A549 (cell line): ENCODE measurements around the gene FIBP. TPM values are rescaled to one million over a fixed set of nuclear protein-coding genes. Genes with fewer than 3 reads are reported as not detected.

Experiments
- ATAC-seq, 2 experiments: fragments of 200-7000 bp in 1 of 2; fragments of >200 bp in 1 of 2; cut with Nextera tagmentation in 1 of 2; cut with Tn5 transposase in 1 of 2; 3 replicates each; pipeline versions ENCODE4 v1.8.0 to v1.9.1; 2018 to 2020; ENCODE audit warnings: mild to moderate bottlenecking in 1 of 2, moderate library complexity in 1 of 2
- CTCF ChIA-PET: fragments of 300-600 bp; sonication (Branson Sonifier 250); formaldehyde crosslinking; extraction: SDS; loops from one replicate; lab custom pipeline; 2021; ENCODE audit warnings: antibody characterized with exemption, inconsistent platforms; lab: Yijun Ruan, JAX
- POLR2A ChIA-PET: fragments of 350-600 bp; formaldehyde crosslinking; extraction: SDS; loops from one replicate; lab custom pipeline; 2021; ENCODE audit warnings: antibody characterized with exemption, inconsistent platforms; lab: Yijun Ruan, JAX
- DNase-seq, 2 experiments: peaks; one replicate each; pipeline versions ENCODE4 v3.0.0 to v3.0.0-alpha.2; 2011 to 2016; ENCODE audit warnings: low read depth in 1 of 2, low spot score in 1 of 2
- FAIRE-seq: peaks from 2 replicates; lab custom pipeline; 2011; peaks lifted over from hg19 to GRCh38; lab: Jason Lieb, UNC
- H3K27ac ChIP-seq, 2 experiments: fragments of >200 bp; sonication (Bioruptor Twin); formaldehyde crosslinking; 3 replicates each; pipeline ENCODE4 v1.5.1; 2016 to 2017
- H3K4me1 ChIP-seq: fragments of >200 bp; sonication (Bioruptor Twin); formaldehyde crosslinking; 3 replicates; pipeline ENCODE4 v1.6.1; 2016
- H3K4me2 ChIP-seq: fragments of >200 bp; sonication (Bioruptor Twin); formaldehyde crosslinking; 3 replicates; pipeline ENCODE4 v1.6.1; 2016
- H3K4me3 ChIP-seq: fragments of >200 bp; sonication (Bioruptor Twin); formaldehyde crosslinking; 3 replicates; pipeline ENCODE4 v1.5.1; 2016
- H3K9me3 ChIP-seq: fragments of >200 bp; sonication (Bioruptor Twin); formaldehyde crosslinking; 3 replicates; pipeline ENCODE4 v1.6.1; 2016
- CBX2 ChIP-seq: fragments of 200-600 bp; sonication (generic); IDR thresholded peaks from 2 replicates; pipeline ENCODE4 v1.6.1; 2016; ENCODE audit warnings: low read depth, mild to moderate bottlenecking, borderline replicate concordance
- CBX8 ChIP-seq: fragments of 200-600 bp; sonication (generic); IDR thresholded peaks from 2 replicates; pipeline ENCODE4 v1.6.1; 2016
- E2F6 ChIP-seq: IDR thresholded peaks from 2 replicates; pipeline ENCODE4 v1.6.1; 2012; ENCODE audit warnings: low read depth, borderline replicate concordance
- EP300 ChIP-seq, 2 experiments: fragments of >200 bp; sonication (Bioruptor Twin); formaldehyde crosslinking; IDR thresholded peaks; 2 replicates in 1 of 2; 3 replicates in 1 of 2; pipeline ENCODE4 v1.6.1; 2016 to 2017
- FOSB ChIP-seq: fragments of 250-450 bp; sonication (Bioruptor Pico); IDR thresholded peaks from 2 replicates; pipeline ENCODE4 v1.5.0; 2020; ENCODE audit warnings: mild to moderate bottlenecking, moderate library complexity
- HES2 ChIP-seq: fragments of >200 bp; sonication (Bioruptor Twin); formaldehyde crosslinking; IDR thresholded peaks from 2 replicates; pipeline ENCODE4 v1.6.1; 2016
- HEYL ChIP-seq: fragments of 250-450 bp; sonication (Bioruptor Pico); IDR thresholded peaks from 2 replicates; pipeline ENCODE4 v1.8.0; 2021; ENCODE audit warnings: mild to moderate bottlenecking, moderate library complexity
- HOXA7 ChIP-seq: fragments of 250-450 bp; sonication (Bioruptor Pico); IDR thresholded peaks from 2 replicates; pipeline ENCODE4 v1.5.0; 2020; ENCODE audit warnings: mild to moderate bottlenecking, moderate library complexity
- HOXB5 ChIP-seq: fragments of 250-450 bp; sonication (Bioruptor Pico); IDR thresholded peaks from 2 replicates; pipeline ENCODE4 v1.5.0; 2020; ENCODE audit warnings: mild to moderate bottlenecking, moderate library complexity
- JUNB ChIP-seq: fragments of >200 bp; sonication (Bioruptor Twin); formaldehyde crosslinking; IDR thresholded peaks from 2 replicates; pipeline ENCODE4 v1.6.1; 2016
- KDM1A ChIP-seq: fragments of 200-600 bp; sonication (generic); IDR thresholded peaks from 2 replicates; pipeline ENCODE4 v1.6.1; 2016; ENCODE audit warnings: low read depth, mild to moderate bottlenecking
- MAFK ChIP-seq: fragments of 450-650 bp; IDR thresholded peaks from 2 replicates; pipeline ENCODE4 v1.6.1; 2014; ENCODE audit not compliant: partially characterized antibody
- MAZ ChIP-seq: fragments of 150-350 bp; IDR thresholded peaks from 2 replicates; pipeline ENCODE4 v1.6.1; 2014; ENCODE audit warnings: antibody characterized with exemption, low read depth, low read length, borderline replicate concordance
- NFE2L2 ChIP-seq: fragments of 150-350 bp; conservative IDR thresholded peaks from 2 replicates; pipeline ENCODE4 v1.6.1; 2014; ENCODE audit warnings: low read length
- NR3C1 ChIP-seq: fragments of >200 bp; sonication (Bioruptor Twin); formaldehyde crosslinking; IDR thresholded peaks from 3 replicates; pipeline ENCODE4 v1.6.1; 2017
- PHF8 ChIP-seq: fragments of 200-600 bp; sonication (generic); IDR thresholded peaks from 2 replicates; pipeline ENCODE4 v1.6.1; 2016; ENCODE audit warnings: low read depth, mild to moderate bottlenecking, antibody characterized with exemption, moderate library complexity, borderline replicate concordance
- POLR2A ChIP-seq: IDR thresholded peaks from 2 replicates; pipeline ENCODE4 v1.6.1; 2012; ENCODE audit warnings: mild to moderate bottlenecking, low read length
- POLR2AphosphoS2 ChIP-seq: conservative IDR thresholded peaks from 2 replicates; pipeline ENCODE4 v1.6.1; 2012; ENCODE audit warnings: low read length, improper control_type of control experiment, inconsistent platforms
- RAD21 ChIP-seq, 2 experiments: fragments of >200 bp in 1 of 2; sonication (Bioruptor Twin) in 1 of 2; formaldehyde crosslinking in 1 of 2; IDR thresholded peaks in 1 of 2; conservative IDR thresholded peaks in 1 of 2; 2 replicates in 1 of 2; 3 replicates in 1 of 2; pipeline ENCODE4 v1.6.1; 2012 to 2018; ENCODE audit warnings: inconsistent platforms in 1 of 2
- RARB ChIP-seq: fragments of 250-450 bp; sonication (Bioruptor Pico); IDR thresholded peaks from 2 replicates; pipeline ENCODE4 v1.8.0; 2021; ENCODE audit warnings: mild to moderate bottlenecking, moderate library complexity
- RCOR1 ChIP-seq: fragments of 150-350 bp; IDR thresholded peaks from 2 replicates; pipeline ENCODE4 v1.6.1; 2014; ENCODE audit warnings: antibody characterized with exemption, low read length, low read depth
- SREBF2 ChIP-seq: fragments of 450-650 bp; IDR thresholded peaks from 2 replicates; pipeline ENCODE4 v1.6.1; 2014; ENCODE audit warnings: mild to moderate bottlenecking, moderate library complexity
- TFCP2L1 ChIP-seq: fragments of 250-450 bp; sonication (Bioruptor Pico); IDR thresholded peaks from 2 replicates; pipeline ENCODE4 v1.5.0; 2021; ENCODE audit warnings: mild to moderate bottlenecking
- TP53 ChIP-seq: fragments of 250-450 bp; sonication (Bioruptor Pico); IDR thresholded peaks from 2 replicates; pipeline ENCODE4 v1.5.0; 2021; ENCODE audit warnings: mild to moderate bottlenecking, moderate library complexity
- USF2 ChIP-seq: fragments of 450-650 bp; IDR thresholded peaks from 2 replicates; pipeline ENCODE4 v1.6.1; 2014; ENCODE audit warnings: antibody characterized with exemption
- ZC3H11A ChIP-seq: fragments of 450-650 bp; IDR thresholded peaks from 2 replicates; pipeline ENCODE4 v1.6.1; 2014; ENCODE audit warnings: antibody characterized with exemption, mild to moderate bottlenecking
- ZNF302 ChIP-seq: fragments of 250-450 bp; sonication (Bioruptor Pico); IDR thresholded peaks from 2 replicates; pipeline ENCODE4 v1.9.0; 2021; ENCODE audit warnings: inconsistent platforms, mild to moderate bottlenecking, moderate library complexity
- ZSCAN20 ChIP-seq: fragments of 250-450 bp; sonication (Bioruptor Pico); IDR thresholded peaks from 2 replicates; pipeline ENCODE4 v1.8.0; 2022; ENCODE audit warnings: mild to moderate bottlenecking, moderate library complexity
- WGBS: methylation state at CpG from one replicate; pipeline ENCODE4 v1.1.6; 2017; ENCODE audit errors: missing lambda C conversion rate; 5-methylcytosine and 5-hydroxymethylcytosine counted together
- polyA plus RNA-seq, 4 experiments: library from polyadenylated mRNA; depleted of rRNA in 3 of 4; stranded (reverse); fragments of >200 nt; fragmentation: RNase III in 1 of 4; extraction: RNeasy Plus Mini Kit Qiagen cat#74134 plus additional on column Dnase treatment in 1 of 4; gene quantifications; 2 replicates in 3 of 4; 3 replicates in 1 of 4; pipeline ENCODE4 v1.2.3, GENCODE V29; 2011 to 2017
- TF ChIP-seq, protein P1 (sequence below): fragments of 150-350 bp; IDR thresholded peaks from 2 replicates; pipeline ENCODE4 v1.6.1; 2014; ENCODE audit warnings: low read depth, mild to moderate bottlenecking, low read length
- TF ChIP-seq, protein P2 (sequence below): fragments of 250-450 bp; sonication (Bioruptor Pico); IDR thresholded peaks from 2 replicates; pipeline ENCODE4 v1.5.0; 2020; ENCODE audit warnings: low read depth, mild to moderate bottlenecking, moderate library complexity

The FIBP gene
- polyA plus RNA-seq, 2 of the 4 experiments (the other 2 are of a cell fraction) = 60.4 to 72.2 TPM

GRCh38 chr11:65896034-65896999 is 8.0 kb upstream of the FIBP start:
- H3K27ac ChIP-seq = peak overlapping the region in 1 of 2 experiments; percentile 97; a peak in 3 of 6 replicates
- DNase-seq = no peak
- FAIRE-seq = no peak
- POLR2A ChIA-PET = interaction anchor here (1.1 to 4.7 kb wide), 3 partner anchors 8 to 15 kb away, joined by 3 to 36 read pairs (median 3); partner anchors contain the start of gene FIBP
- TF ChIP-seq HES2 (no peak), EP300 (IDR thresholded peaks at IDR 0.05) (no peak), RCOR1 (no peak), ZNF302 (CRISPR knock-in tag) (no peak), HOXA7 (CRISPR knock-in tag) (peak; percentile 70), FOSB (CRISPR knock-in tag) (peak; percentile 53), KDM1A (no peak), TFCP2L1 (CRISPR knock-in tag) (peak; percentile 20; the same call in 1 of the 2 replicates), POLR2A (no peak), HOXB5 (CRISPR knock-in tag) (peak; percentile 38; the same call in 1 of the 2 replicates), NR3C1 (no peak), TP53 (CRISPR knock-in tag) (peak; percentile 74), NFE2L2 (no peak), POLR2AphosphoS2 (peak; percentile 99), USF2 (no peak), RARB (peak; percentile 71; the same call in 1 of the 2 replicates)
- TF ChIP-seq, protein P1, sequence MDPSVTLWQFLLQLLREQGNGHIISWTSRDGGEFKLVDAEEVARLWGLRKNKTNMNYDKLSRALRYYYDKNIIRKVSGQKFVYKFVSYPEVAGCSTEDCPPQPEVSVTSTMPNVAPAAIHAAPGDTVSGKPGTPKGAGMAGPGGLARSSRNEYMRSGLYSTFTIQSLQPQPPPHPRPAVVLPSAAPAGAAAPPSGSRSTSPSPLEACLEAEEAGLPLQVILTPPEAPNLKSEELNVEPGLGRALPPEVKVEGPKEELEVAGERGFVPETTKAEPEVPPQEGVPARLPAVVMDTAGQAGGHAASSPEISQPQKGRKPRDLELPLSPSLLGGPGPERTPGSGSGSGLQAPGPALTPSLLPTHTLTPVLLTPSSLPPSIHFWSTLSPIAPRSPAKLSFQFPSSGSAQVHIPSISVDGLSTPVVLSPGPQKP = no peak
- TF ChIP-seq, protein P2, sequence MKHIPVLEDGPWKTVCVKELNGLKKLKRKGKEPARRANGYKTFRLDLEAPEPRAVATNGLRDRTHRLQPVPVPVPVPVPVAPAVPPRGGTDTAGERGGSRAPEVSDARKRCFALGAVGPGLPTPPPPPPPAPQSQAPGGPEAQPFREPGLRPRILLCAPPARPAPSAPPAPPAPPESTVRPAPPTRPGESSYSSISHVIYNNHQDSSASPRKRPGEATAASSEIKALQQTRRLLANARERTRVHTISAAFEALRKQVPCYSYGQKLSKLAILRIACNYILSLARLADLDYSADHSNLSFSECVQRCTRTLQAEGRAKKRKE (CRISPR knock-in tag) = peak; percentile 33; the same call in 1 of the 2 replicates
- TF ChIP-seq, all 56 proteins: peak for 8
- CTCF ChIA-PET = interaction anchor here (0.8 to 31.6 kb wide), 8 partner anchors 3 to 116 kb away, joined by 3 to 618 read pairs (median 5); partner anchors contain the start of genes C11orf68, CCDC85B, DRAP1 and FIBP
- peaks cover 61% of the 10 kb centered on the region for H3K4me1 ChIP-seq
- 86% methylated on average over 14 of the region's 14 CpGs for WGBS
- no peak for ATAC-seq
- no peak overlapping the region for H3K4me3 ChIP-seq
- peak overlapping the region; percentile 90; the same call in 1 of the 3 replicates for H3K4me2 ChIP-seq
- no peaks in the 10 kb centered on the region for H3K9me3 ChIP-seq

- peak overlapping the region in 1 of 2 experiments; percentile 10; a peak in 1 of 6 replicates for H3K27ac ChIP-seq
- no peak for FAIRE-seq
- DNase-seq = no peak
- H3K4me1 ChIP-seq = peaks cover 54% of the 10 kb centered on the region
- H3K9me3 ChIP-seq = no peaks in the 10 kb centered on the region
- H3K4me3 ChIP-seq = no peak overlapping the region
- CTCF ChIA-PET = interaction anchor here (1.0 to 31.6 kb wide), 6 partner anchors 2 to 116 kb away, joined by 3 to 618 read pairs (median 7); partner anchors contain the start of genes C11orf68, CCDC85B, DRAP1 and FIBP
- POLR2A ChIA-PET = interaction anchor here (1.1 kb wide), 1 partner anchor 16 kb away, joined by 3 read pairs; no protein-coding TSS in a partner anchor
- no peak for ATAC-seq
- H3K4me2 ChIP-seq = no peak overlapping the region
- WGBS = 87% methylated on average over 5 of the region's 5 CpGs
- no peak for TF ChIP-seq PHF8
- TF ChIP-seq HOXB5 (CRISPR knock-in tag) = no peak
- TF ChIP-seq CBX8 = no peak
- TF ChIP-seq JUNB = no peak
- 0 out of 2 replicates have a peak, but pooled peaks have one; percentile 81 for TF ChIP-seq TP53 (CRISPR knock-in tag)
- TF ChIP-seq E2F6 = no peak
- TF ChIP-seq MAZ = no peak
- TF ChIP-seq CBX2 = no peak
- no peak for TF ChIP-seq NFE2L2
- TF ChIP-seq RARB = no peak; the same call in 1 of the 2 replicates
- TF ChIP-seq, protein P2 (CRISPR knock-in tag) = no peak
- no peak for TF ChIP-seq ZSCAN20
- no peak for TF ChIP-seq RAD21 (conservative IDR thresholded peaks at IDR 0.05 in 1 of 2, IDR thresholded peaks at IDR 0.05 in 1 of 2)
- TF ChIP-seq HEYL (CRISPR knock-in tag) = no peak
- no peak for TF ChIP-seq ZC3H11A
- peak; percentile 74; the same call in 1 of the 2 replicates for TF ChIP-seq HOXA7 (CRISPR knock-in tag)
- TF ChIP-seq POLR2AphosphoS2 = peak; percentile 92; the same call in 1 of the 2 replicates
- no peak for TF ChIP-seq ZNF302 (CRISPR knock-in tag)
- TF ChIP-seq SREBF2 = no peak
- TF ChIP-seq MAFK = no peak
Observed at GRCh38 chr11:65895482-65895981, 7.3 kb upstream of the FIBP start.
